Activated CD8-positive, alpha-beta memory T cell treated with anti-CD3 and anti-CD28 coated beads for 48 hours (primary cell): Measurements from ENCODE around the gene RAB15.

Experiments used
- DNase-seq, 3 experiments: peaks; one replicate each; pipeline ENCODE4 v3.0.0-alpha.2; 2020; ENCODE audit warnings: low read depth in 2 of 3, low spot score in 2 of 3

Gene RAB15

DNA sequence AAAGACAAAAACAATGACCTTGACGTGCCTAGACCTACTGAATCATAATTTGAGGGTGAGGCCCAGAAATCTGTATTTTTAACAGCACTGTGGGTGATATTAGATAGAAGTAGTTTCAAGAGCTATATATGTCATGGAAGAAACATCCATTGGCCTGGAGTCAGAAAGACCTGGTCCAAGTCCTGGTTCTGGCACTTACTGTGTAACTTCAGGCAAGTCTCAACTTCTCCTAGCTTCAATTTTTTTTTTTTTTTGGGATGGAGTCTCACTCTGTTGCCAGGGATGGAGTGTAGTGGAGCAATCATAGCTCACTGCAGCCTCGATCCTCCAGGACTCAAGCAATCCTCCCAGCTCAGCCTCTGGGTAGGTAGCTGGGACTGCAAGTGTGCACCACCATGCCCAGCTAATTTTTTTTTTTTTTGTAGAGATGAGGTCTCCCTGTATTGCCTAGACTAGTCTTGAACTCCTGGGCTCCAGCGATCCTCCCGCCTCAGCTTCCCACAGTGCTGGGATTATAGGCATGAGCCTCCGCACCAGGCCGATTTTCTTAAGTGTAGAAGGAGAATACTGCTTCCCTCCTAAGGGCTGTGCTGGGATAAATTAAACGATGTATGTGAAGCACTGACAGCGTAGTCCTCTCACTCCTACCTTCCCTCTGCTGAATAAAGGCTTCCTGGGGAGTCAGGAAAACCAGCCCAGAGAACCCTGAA lies 15.3 kb downstream of the RAB15 start:
- no peak for DNase-seq

DNA sequence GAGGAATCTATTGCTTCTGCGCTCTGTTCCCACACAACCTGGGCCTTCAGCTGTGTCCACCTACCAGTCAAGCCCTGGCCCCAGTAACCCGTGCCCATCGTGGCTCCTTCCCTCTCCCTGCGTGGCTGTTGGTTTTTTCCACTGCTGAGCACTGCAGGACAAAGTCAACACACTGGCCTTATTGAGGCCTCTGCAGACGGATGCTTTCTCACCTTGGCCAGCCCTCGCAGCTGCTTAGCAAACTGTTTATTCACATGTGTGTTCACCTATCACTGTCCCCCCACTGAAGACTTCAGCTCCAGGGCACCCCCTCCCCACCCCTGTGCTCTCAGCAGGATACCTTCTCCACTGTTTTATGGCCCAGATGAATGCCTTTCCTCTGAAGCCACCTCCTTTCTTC lies 16.8 kb downstream of the RAB15 start:
- DNase-seq: no peak

DNA sequence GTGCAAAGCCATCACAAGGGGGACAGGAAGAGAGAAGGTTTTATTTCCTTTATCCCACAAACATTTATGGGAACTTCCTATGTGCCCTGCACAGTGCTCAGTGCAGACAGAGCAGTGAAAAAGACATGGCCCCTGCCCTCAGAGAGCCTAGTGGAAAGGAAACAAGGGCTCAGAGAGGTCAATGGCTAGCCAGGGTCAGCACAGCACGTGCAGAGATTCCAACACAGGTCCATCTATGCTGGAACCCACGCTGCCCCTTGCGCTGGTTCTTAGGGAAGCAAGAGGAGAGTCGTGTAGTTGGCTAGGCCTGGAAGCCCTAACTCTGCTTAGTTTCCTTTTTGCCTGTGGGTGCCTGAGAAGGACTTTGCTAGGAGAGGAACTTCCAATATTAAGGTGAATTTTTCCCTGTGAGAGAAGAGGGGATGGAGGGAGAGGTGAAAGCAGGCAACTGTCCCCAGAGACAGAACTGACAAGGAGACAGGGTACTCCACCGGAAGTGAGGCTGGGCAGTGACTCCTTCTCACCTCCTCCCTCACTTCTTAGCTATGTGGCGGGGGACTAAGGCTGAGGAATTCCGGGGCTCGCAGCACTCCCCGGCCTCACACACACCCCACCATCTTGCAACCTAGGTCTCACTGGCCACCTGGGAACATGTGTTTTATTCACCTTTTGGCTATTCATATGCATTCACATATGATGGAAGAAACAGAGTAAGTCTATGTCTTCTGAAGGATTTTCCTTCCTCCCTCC lies 17.5 kb downstream of the RAB15 start:
- no peak for DNase-seq

- DNase-seq: no peak
Measured at GRCh38 chr14:64953661-64954060, 18.5 kb downstream of the RAB15 start.

GRCh38 chr14:64953310-64953654 lies 18.9 kb downstream of the RAB15 start:
- no peak for DNase-seq

- no peak for DNase-seq
Measured at GRCh38 chr14:64952598-64953309, 19.4 kb downstream of the RAB15 start.

DNA sequence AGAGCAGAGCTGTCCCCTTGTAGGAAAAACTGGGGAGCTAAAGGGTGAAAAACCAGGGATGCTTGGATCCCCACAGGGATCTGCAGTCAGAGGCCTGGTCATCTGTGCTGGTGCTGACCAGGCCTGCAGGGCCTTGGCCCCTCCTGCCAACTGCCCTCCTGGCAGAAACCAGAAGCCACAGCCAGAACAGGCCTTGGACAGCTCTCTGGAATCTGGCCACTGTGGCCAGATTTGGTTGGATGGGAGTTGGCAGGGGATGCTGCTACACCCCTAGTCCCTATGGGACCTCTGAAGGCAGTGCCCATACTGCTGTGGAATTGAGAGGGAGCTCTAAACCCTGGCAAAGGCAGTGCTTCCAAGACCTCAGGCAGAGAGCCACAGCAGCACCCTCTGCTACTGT lies 20.4 kb downstream of the RAB15 start:
- no peak for DNase-seq

- DNase-seq: no peak
Measured at GRCh38 chr14:64951291-64951690, 20.8 kb downstream of the RAB15 start.

DNA sequence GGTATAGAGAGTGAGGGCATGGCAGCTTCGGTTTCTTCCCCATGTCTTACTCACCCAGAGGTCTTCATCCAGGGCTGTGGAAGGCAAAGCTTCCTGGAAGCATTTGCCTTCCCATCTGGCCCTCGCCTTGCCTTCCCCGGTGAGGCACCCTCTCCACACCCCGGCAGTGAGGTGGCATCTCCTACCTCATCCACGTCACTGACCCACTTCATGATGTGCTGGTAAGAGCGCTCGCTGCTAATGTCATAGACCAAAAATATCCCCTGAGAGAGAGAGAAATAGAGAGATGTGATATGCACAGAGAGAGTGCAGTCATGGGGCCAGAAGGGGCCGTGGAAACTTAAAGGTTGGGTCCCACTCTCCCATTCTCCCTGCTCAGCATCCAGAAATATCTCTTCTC lies 21.2 kb downstream of the RAB15 start:
- DNase-seq: no peak

DNA sequence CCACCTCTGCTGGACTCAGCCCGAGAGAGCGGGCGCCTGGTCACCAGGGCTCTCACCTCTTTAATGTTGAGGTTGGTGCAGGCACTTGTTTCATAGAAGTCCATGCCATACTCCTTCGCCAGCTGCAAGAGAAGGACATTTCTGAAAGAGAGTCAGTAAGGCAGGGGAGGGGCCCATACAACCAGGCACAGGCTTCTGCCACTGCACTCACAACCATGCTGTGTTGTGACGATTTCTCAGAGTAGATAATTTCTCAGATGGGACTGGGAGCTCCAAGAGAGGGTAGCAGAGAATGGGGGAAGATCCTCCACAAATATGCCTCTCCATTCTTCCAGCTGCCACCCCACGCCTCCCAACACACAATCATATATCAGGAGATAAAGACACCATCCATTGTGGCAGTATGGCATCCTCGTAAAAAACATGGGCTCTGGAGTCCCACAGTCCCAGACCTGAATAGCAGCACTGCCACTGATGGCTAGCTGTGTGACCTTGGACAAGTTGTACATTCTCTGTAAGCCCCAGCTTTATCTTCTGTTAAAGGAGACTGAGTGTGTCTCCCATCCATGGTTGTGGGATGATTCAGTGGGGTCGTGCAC lies 23.4 kb downstream of the RAB15 start:
- DNase-seq: no peak

DNA sequence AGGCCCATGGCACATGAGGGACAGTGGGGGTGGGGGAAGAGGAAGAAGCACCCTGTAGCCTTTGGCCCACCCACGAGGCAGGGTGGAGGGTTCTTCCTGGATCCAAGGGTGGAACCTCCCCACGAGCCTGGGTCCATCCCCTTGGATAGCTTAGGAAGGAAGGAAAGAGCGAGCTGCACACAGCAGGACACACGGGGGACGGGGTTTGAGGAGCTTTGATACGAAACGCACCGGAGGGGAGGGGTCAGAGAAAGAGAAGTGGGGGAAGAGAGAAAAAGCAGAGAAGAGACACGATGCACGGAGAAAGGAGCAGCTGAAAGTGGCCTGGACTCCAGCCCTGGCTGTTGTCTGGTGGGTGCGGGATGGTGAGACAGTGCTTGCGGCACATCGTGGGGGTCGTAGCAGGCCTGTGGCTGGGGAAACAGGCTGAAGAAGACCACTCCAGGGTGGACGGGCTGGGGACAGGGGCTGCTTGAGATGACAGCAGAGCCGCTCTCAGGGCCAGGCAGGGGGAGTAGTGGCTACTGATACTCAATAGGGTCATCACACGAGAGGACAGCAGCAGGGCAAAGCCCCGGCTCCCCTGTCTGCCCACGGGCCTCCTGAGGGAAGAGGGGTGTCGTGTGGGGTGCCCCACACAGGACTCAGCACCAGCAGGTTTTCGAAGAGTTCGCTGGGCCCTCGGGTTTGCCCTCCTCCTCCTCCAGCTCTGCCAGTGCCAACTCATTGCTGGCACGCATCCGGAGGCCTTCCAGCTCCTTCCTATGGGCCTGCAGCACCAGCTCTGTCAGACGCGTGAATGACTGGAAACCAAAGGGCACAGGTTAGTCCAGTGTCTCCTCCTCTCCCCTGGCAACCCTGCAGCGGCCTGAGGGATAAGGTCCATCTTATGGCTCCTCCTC lies 24.2 kb downstream of the RAB15 start:
- no peak for DNase-seq

GRCh38 chr14:64946310-64947045 lies 25.7 kb downstream of the RAB15 start:
- DNase-seq: no peak

DNA sequence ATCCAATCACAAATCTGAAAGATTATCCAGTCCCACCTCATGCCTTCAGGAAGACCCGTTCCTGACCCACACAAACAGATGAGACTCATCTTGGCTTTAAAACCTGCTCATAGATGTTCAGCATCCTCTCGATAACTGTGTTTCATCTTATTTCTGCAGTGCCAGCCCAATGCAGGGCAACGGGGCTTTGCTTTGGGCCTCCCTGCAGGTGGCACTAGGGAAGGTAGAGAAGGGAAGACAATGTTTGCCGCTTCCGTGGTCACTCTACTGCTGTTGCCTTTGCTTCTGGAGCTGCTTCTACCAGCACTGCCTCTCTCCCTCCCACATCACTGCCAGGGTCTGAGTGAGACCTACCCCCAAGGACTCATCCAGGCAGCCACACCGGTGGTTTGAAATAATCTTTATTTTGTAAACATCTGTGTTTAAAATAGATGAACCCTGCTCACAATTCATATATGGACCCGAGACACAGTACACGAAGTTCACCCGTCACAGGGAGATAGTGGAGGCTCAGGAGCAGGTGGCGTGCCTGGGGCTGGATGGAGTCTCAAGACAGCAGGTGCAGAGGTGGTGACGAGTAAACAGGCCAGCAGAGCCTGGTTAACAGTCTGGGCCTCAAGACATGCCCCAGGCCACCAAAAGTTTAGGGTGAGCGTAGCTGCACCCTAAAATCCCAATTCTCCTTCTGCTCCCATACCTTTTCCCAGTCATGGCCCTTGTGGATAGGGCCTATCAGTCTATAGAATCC lies 26.5 kb downstream of the RAB15 start:
- no peak for DNase-seq

DNA sequence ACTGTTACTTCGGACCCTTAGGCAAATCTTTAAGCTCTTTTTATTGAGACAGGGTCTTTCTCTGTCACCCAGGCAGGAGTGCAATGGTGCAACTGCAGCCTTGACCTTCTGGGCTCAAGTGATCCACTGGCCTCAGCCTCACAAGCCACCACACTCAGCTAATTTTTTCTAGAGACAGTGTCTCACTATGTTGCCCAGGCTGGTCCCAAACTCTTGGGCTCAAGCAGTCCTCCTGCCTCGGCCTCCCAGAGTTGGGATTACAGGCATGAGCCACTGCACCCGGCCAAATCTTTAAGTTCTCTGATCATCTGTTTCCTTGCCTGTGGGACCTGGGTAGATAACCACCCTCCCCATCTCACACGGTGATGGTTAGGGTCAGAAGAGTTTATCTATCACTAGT lies 27.3 kb downstream of the RAB15 start:
- no peak for DNase-seq

DNA sequence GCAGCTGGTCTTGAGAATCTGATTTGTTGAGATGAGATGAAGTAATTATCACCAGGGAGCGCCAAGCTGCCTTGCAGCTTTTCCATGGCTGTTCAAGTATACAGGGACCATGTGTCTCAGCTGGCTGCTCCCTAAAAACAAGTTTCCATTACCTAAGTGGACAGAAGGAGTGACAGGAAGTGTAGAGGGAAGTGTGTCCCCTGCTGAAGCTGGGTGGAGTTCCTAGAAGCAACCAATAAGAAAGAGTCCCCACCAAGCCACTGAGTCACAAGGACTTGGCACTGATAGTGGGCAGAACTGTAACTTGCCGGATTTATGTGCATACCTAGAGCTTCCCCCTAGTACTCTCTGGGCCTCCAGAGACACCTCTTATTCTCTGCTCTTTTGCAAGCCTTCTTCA lies 28.1 kb downstream of the RAB15 start:
- no peak for DNase-seq

DNA sequence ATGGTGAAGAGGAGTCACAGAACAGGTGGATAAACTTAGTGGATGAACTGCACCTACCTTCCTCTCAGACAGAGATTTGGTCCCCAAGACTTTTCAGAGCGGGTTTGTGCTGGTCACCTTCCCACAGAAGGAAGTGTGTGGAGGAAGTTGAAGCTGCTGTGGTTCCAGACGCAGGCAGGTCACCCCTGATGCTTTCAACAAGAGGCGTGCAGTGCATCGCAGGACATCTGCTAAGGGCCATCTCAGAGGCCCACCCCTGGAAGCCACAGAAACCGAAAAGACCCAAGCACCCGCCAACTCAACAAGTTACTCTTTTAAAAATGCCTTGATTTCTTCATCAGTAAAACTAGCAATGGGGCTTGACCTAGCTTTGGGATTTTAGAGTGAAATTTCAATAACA lies 28.6 kb downstream of the RAB15 start:
- DNase-seq: no peak

GRCh38 chr14:64942531-64943111 lies 29.5 kb downstream of the RAB15 start, which contains the start of gene GPX2:
TSS of gene GPX2 (minus strand) at chr14:64942745. CDS start at chr14:64942726, 19 bp downstream.
- DNase-seq: no peak

DNA sequence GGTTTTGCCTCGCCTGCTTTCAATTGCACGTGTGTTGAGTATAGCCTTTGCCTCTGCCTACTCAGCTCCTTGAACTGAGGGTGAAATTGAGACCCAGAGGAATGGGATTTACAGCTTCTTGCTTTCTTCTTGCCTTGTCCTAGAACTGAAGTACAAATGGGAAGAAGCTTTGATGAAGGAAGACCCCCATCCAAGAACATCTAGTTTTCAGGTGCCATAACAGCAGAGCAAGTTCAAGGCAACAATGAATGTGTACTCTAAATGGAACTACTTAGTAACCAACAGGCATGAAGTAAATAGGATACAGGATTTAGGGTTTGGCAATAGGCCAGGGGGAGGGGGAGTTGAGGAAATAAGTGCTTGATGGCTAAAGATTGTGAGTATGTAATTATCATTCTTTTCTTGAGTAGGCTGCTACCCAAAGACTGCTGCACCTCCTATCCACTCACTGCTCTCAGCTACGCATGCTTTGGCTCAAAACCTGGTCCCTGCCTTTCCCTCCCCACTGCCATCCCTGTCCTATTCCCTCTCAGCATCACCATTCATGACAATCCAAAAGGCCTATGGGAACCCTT lies 31.7 kb downstream of the RAB15 start:
- no peak for DNase-seq

- DNase-seq: no peak
Measured at GRCh38 chr14:64939817-64940190, 32.3 kb downstream of the RAB15 start.
